Measurements from ENCODE around the gene LOXHD1.

- no peak for TF ChIP-seq CTCF (IDR thresholded peaks at IDR 0.05)
- TF ChIP-seq, protein P1, sequence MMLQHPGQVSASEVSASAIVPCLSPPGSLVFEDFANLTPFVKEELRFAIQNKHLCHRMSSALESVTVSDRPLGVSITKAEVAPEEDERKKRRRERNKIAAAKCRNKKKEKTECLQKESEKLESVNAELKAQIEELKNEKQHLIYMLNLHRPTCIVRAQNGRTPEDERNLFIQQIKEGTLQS (CRISPR knock-in tag; conservative IDR thresholded peaks at IDR 0.05) = no peak
- TF ChIP-seq CREM (CRISPR knock-in tag; IDR thresholded peaks at IDR 0.05) = no peak
- TF ChIP-seq, protein P2, sequence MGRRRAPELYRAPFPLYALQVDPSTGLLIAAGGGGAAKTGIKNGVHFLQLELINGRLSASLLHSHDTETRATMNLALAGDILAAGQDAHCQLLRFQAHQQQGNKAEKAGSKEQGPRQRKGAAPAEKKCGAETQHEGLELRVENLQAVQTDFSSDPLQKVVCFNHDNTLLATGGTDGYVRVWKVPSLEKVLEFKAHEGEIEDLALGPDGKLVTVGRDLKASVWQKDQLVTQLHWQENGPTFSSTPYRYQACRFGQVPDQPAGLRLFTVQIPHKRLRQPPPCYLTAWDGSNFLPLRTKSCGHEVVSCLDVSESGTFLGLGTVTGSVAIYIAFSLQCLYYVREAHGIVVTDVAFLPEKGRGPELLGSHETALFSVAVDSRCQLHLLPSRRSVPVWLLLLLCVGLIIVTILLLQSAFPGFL (CRISPR knock-in tag; IDR thresholded peaks at IDR 0.05; ENCODE audit: borderline replicate concordance) = no peak
- TF ChIP-seq NR2C2 (CRISPR knock-in tag; IDR thresholded peaks at IDR 0.05) = no peak
- TF ChIP-seq MAX (CRISPR knock-in tag; IDR thresholded peaks at IDR 0.05) = no peak
Observed at GRCh38 chr18:46429130-46429529, 227.9 kb downstream of the LOXHD1 start.
